ENCODE data around the gene MEIOSIN. TPM values are rescaled to one million over a fixed set of nuclear protein-coding genes. Genes with fewer than 3 reads are reported as not detected.

Gene MEIOSIN
- total and polyA plus RNA-seq, 9 of the 15 experiments (the other 6 are each of a cell fraction or from before 2014, with no cell fraction given): 0.06 to 2.0 (median 0.76) TPM

DNA sequence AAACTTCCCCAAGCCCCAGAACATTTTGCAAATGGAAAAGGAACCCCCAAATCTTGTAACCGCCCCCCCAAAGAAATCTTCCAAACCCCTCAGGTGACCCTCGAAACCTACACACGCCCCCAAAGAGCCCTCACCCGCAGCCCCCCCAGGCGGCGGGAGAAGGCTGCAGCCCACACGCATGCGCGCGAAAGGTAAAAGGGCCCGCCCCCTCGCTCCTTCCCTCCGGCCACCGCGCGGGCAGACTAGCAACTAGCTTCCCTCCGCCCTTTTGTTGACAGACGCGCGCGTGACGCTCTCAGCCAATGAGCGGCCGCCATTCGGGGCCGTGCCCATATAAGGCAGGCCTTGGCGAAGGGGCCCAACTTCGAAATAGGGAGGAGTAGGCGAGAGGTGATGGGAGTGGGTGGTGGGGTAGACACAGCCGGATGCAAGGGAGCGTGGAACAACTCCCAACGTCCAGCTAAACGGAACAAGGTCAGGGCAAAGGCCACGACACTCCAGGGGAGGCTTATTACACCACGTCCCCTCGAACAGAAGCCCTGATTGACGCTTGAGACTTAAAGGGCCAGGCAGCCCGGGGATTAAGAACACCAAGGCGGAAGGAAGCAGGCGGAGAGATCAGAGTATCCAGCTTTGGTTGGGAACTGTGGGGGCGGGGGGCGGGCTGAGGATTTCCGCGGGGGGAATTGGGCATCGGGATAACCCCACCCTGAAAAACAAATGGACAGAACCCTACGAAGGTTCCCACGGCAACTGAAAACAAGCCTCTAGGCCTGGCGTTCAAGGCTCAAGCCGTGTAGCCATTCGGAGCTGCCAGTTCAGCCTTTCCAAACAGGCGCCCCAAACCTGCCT, 15.9 kb upstream of the MEIOSIN start (continued):
- TF ChIP-seq MTA3 (IDR thresholded peaks at IDR 0.05; ENCODE audit: borderline replicate concordance) (peak; percentile 77), IFI16 (CRISPR knock-in tag; IDR thresholded peaks at IDR 0.05) (no peak), FOXM1 (IDR thresholded peaks at IDR 0.05; ENCODE audit: low read depth) (peak; percentile 91), FOXM1 (CRISPR knock-in tag; IDR thresholded peaks at IDR 0.05; ENCODE audit: low read depth) (no peak), CBX2 (IDR thresholded peaks at IDR 0.05; ENCODE audit: insufficient read depth, low read length, poor library complexity, severe bottlenecking) (no peak), NR2C2 (CRISPR knock-in tag; IDR thresholded peaks at IDR 0.05) (peak; percentile 92), NR2C2 (tag; IDR thresholded peaks at IDR 0.05) (peak; percentile 97), MAFK (IDR thresholded peaks at IDR 0.05; ENCODE audit: low read length) (peak; percentile 76), ZNF584 (CRISPR knock-in tag; IDR thresholded peaks at IDR 0.05; ENCODE audit: low read depth) (peak; percentile 95), DACH1 (IDR thresholded peaks at IDR 0.05; ENCODE audit: partially characterized antibody) (no peak), FOXA1 (IDR thresholded peaks at IDR 0.05; ENCODE audit: borderline replicate concordance) (no peak), KLF1 (tag; IDR thresholded peaks at IDR 0.05) (peak; percentile 87), RFX5 (IDR thresholded peaks at IDR 0.05; ENCODE audit: low read depth, low read length) (peak; percentile 32; the same call in 1 of the 2 replicates), TAF1 (IDR thresholded peaks at IDR 0.05; ENCODE audit: control insufficient read depth, extremely low read depth, insufficient read depth, low read length, severe bottlenecking) (peak; percentile 53), ZNF436 (CRISPR knock-in tag; IDR thresholded peaks at IDR 0.05) (no peak), ZNF224 (CRISPR knock-in tag; IDR thresholded peaks at IDR 0.05) (no peak), ZNF274 (IDR thresholded peaks at IDR 0.05; ENCODE audit: borderline replicate concordance, low read depth, low read length) (no peak), ZNF197 (CRISPR knock-in tag; IDR thresholded peaks at IDR 0.05; ENCODE audit: low read depth) (peak; percentile 76; the same call in 1 of the 2 replicates)
- TF ChIP-seq, protein P1, sequence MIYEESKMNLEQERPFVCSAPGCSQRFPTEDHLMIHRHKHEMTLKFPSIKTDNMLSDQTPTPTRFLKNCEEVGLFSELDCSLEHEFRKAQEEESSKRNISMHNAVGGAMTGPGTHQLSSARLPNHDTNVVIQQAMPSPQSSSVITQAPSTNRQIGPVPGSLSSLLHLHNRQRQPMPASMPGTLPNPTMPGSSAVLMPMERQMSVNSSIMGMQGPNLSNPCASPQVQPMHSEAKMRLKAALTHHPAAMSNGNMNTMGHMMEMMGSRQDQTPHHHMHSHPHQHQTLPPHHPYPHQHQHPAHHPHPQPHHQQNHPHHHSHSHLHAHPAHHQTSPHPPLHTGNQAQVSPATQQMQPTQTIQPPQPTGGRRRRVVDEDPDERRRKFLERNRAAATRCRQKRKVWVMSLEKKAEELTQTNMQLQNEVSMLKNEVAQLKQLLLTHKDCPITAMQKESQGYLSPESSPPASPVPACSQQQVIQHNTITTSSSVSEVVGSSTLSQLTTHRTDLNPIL (CRISPR knock-in tag; IDR thresholded peaks at IDR 0.05): no peak
- TF ChIP-seq, protein P2, sequence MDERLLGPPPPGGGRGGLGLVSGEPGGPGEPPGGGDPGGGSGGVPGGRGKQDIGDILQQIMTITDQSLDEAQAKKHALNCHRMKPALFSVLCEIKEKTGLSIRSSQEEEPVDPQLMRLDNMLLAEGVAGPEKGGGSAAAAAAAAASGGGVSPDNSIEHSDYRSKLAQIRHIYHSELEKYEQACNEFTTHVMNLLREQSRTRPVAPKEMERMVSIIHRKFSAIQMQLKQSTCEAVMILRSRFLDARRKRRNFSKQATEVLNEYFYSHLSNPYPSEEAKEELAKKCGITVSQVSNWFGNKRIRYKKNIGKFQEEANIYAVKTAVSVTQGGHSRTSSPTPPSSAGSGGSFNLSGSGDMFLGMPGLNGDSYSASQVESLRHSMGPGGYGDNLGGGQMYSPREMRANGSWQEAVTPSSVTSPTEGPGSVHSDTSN (CRISPR knock-in tag; IDR thresholded peaks at IDR 0.05; ENCODE audit: low read depth): peak; percentile 92
- TF ChIP-seq, protein P2 (tag; conservative IDR thresholded peaks at IDR 0.05; ENCODE audit: low read depth): peak; percentile 96
- TF ChIP-seq, protein P3, sequence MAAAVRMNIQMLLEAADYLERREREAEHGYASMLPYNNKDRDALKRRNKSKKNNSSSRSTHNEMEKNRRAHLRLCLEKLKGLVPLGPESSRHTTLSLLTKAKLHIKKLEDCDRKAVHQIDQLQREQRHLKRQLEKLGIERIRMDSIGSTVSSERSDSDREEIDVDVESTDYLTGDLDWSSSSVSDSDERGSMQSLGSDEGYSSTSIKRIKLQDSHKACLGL (CRISPR knock-in tag; IDR thresholded peaks at IDR 0.05; ENCODE audit: borderline replicate concordance, poor library complexity, severe bottlenecking): no peak
- TF ChIP-seq, protein P4, sequence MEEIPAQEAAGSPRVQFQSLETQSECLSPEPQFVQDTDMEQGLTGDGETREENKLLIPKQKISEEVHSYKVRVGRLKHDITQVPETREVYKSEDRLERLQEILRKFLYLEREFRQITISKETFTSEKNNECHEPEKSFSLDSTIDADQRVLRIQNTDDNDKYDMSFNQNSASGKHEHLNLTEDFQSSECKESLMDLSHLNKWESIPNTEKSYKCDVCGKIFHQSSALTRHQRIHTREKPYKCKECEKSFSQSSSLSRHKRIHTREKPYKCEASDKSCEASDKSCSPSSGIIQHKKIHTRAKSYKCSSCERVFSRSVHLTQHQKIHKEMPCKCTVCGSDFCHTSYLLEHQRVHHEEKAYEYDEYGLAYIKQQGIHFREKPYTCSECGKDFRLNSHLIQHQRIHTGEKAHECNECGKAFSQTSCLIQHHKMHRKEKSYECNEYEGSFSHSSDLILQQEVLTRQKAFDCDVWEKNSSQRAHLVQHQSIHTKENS (CRISPR knock-in tag; IDR thresholded peaks at IDR 0.05): no peak
